HG02870 (cell line): ENCODE results near the gene NR3C2.
"Not testable (repeated sequence)": the region's sequence is repeated elsewhere in the genome, so short reads cannot be mapped to it uniquely, and the experiment has no call there.

ENCODE experiments used
- ATAC-seq: cut with Tn5 transposase; IDR thresholded peaks from one replicate; pipeline ENCODE4 v1.9.1; 2021; ENCODE audit warnings: mild to moderate bottlenecking, moderate library complexity; ENCODE audit not compliant: unreplicated experiment

The NR3C2 gene

GRCh38 chr4:148182230-148182911 is 259.8 kb downstream of the NR3C2 start:
- no peak for ATAC-seq

- no peak for ATAC-seq
Observed at GRCh38 chr4:148173397-148174017, 268.7 kb downstream of the NR3C2 start.

- ATAC-seq, result no peak
Observed at GRCh38 chr4:148171596-148171995, 270.6 kb downstream of the NR3C2 start.

- ATAC-seq, result no peak
Observed at GRCh38 chr4:148170408-148171365, 271.5 kb downstream of the NR3C2 start.

- ATAC-seq, result no peak
Observed at GRCh38 chr4:148166132-148166591, 276.1 kb downstream of the NR3C2 start.

- ATAC-seq, result no peak
Observed at GRCh38 chr4:148164557-148164956, 277.7 kb downstream of the NR3C2 start.

- ATAC-seq, result no peak
Observed at GRCh38 chr4:148162991-148163390, 279.2 kb downstream of the NR3C2 start.

- ATAC-seq, result no peak
Observed at GRCh38 chr4:148162519-148162918, 279.7 kb downstream of the NR3C2 start.

- no peak for ATAC-seq
Observed at GRCh38 chr4:148161601-148162000, 280.6 kb downstream of the NR3C2 start.

- ATAC-seq, result no peak
Observed at GRCh38 chr4:148159793-148160192, 282.4 kb downstream of the NR3C2 start.

- no peak for ATAC-seq
Observed at GRCh38 chr4:148154769-148155168, 287.4 kb downstream of the NR3C2 start.

- no peak for ATAC-seq
Observed at GRCh38 chr4:148152868-148153625, 289.2 kb downstream of the NR3C2 start.

GRCh38 chr4:148151806-148152205 is 290.4 kb downstream of the NR3C2 start:
- no peak for ATAC-seq

- ATAC-seq, result no peak
Observed at GRCh38 chr4:148145475-148145874, 296.7 kb downstream of the NR3C2 start.

GRCh38 chr4:148143174-148143573 is 299.0 kb downstream of the NR3C2 start:
- no peak for ATAC-seq

- no peak for ATAC-seq
Observed at GRCh38 chr4:148141501-148141900, 300.7 kb downstream of the NR3C2 start.

- ATAC-seq, result no peak
Observed at GRCh38 chr4:148126825-148127224, 315.4 kb downstream of the NR3C2 start.

GRCh38 chr4:148124512-148124911 is 317.7 kb downstream of the NR3C2 start:
- ATAC-seq, result no peak

GRCh38 chr4:148123161-148123560 is 319.1 kb downstream of the NR3C2 start:
- ATAC-seq, result not testable (repeated sequence)

GRCh38 chr4:148120216-148120615 is 322.0 kb downstream of the NR3C2 start:
- no peak for ATAC-seq

GRCh38 chr4:148118633-148119032 is 323.6 kb downstream of the NR3C2 start:
- ATAC-seq, result no peak
